GM10266 (cell line): ENCODE data around the gene ERCC6L2.

Source experiments
- DNase-seq: peaks from one replicate; pipeline ENCODE4 v3.0.0; 2012; ENCODE audit errors: extremely low spot score
- TF ChIP-seq, protein P1 (sequence below): IDR thresholded peaks from 2 replicates; pipeline ENCODE4 v1.5.1; 2012; ENCODE audit warnings: mild to moderate bottlenecking, low read depth; ENCODE audit not compliant: control insufficient read depth, insufficient read depth; ENCODE audit errors: missing control alignments

The ERCC6L2 gene

DNA sequence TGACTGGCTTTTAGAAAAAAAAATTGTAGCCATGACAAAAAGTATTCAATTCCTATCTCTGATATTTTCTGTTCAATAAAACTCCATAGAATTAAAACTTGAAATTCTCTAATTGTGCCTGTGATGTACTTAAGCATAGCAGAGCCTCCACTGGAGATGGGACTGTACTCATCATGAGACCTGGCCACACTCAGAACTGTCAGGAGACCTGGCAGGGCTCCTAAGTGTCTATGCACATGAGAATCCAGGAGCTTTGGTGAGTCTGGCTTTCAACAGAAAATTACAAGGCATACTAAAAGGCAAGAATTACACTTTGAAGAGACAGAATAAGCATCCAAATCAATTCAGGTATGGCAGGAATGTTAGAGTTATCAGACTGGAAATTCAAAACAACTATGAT lies 26.7 kb upstream of the ERCC6L2 start:
- TF ChIP-seq, protein P1, sequence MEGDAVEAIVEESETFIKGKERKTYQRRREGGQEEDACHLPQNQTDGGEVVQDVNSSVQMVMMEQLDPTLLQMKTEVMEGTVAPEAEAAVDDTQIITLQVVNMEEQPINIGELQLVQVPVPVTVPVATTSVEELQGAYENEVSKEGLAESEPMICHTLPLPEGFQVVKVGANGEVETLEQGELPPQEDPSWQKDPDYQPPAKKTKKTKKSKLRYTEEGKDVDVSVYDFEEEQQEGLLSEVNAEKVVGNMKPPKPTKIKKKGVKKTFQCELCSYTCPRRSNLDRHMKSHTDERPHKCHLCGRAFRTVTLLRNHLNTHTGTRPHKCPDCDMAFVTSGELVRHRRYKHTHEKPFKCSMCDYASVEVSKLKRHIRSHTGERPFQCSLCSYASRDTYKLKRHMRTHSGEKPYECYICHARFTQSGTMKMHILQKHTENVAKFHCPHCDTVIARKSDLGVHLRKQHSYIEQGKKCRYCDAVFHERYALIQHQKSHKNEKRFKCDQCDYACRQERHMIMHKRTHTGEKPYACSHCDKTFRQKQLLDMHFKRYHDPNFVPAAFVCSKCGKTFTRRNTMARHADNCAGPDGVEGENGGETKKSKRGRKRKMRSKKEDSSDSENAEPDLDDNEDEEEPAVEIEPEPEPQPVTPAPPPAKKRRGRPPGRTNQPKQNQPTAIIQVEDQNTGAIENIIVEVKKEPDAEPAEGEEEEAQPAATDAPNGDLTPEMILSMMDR = no peak
- no peak for DNase-seq

DNA sequence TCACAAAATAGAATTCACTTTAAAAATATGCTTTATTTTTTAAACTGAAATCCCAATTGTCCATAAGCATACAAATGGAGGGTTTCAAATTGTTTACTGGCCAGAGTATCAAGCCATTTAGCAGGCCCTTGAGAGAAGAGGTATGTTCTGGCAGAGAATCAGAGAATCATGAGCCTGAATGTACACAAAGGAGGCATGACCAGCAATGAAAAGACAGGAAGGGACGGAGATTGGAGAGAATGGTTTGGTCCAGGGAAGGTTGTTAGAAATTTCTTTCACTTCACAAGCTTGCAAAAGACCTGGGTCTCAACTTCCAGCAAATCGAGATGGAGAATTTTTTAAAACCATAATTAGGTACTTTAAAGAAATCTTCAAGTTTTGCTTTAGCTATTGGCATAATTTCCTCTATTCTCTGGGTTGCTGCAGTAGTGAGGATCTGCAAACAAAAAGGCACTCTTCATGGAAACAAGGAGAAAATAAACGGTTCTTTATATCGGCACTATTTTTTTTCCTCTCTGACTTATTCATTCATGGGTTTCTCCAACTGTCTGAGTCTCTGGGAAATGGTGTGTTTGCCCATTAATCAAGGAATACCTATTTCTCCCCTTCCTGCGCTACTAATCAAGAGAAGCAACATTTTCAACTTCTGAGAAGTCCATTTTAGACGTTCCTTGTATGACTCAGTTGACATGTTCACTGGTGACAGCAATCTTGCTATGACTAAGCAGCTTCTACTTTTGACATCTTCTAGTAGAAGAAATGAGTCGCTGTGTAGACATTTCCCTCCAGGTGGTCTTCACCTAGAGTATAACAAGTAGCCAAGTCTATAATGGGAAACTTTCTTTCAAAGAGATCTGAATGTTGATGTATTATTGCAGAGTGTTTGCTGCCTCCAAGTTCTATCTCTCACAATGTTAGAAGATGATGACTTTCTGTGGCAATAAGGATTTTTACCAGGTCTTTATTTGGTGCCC lies 23.1 kb upstream of the ERCC6L2 start:
- TF ChIP-seq, protein P1 = no peak
- peak; percentile 68 for DNase-seq

DNA sequence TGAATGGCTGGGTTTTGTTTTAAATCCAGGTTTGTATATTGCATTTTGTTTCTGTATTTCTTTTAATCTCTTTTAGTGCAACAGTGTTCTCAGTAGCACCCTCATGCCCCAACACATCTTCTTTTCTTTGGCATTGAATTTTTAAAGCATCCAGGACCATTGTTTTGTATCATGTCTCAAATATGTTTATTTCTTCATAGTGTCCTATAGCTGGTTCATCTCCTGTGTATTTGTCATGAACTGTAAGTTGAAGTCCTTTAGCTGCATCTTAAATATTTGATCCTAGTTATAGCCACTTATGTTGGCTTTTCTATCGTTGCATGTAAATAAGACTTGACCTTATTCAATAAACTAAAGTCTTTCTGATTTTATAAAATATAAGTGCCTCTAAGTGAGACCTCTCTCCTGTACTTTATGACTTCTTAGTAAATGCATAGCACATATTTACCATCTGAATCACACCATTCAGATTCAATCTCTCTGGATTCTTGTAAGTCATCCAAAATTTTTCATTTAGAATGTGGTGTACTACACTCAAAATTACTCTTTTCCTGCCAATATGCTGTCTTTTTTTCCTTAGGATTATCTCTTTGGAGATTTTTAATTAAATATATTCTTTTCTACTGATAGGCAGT lies 21.0 kb upstream of the ERCC6L2 start:
- no peak for DNase-seq
- TF ChIP-seq, protein P1 = no peak

DNA sequence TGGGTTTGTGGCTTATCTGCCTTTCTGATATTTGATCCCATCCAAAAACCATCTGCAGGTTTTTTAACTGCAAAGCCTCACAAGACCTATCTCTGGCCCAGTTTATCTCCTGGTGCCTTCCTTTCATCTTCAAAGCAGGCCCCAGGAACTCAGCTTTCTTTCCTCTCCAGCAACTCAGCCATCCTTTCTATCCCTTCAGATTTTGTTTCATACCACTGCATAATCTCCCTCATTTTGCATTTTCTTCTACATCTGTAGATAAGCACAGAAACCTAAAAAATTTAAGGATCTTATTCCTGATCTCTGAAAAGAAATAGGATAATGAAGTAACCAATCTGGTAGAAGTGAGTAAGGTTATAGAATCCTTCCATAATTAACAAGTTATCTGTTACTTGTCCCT lies 19.5 kb upstream of the ERCC6L2 start:
- TF ChIP-seq, protein P1 = no peak
- DNase-seq = no peak

DNA sequence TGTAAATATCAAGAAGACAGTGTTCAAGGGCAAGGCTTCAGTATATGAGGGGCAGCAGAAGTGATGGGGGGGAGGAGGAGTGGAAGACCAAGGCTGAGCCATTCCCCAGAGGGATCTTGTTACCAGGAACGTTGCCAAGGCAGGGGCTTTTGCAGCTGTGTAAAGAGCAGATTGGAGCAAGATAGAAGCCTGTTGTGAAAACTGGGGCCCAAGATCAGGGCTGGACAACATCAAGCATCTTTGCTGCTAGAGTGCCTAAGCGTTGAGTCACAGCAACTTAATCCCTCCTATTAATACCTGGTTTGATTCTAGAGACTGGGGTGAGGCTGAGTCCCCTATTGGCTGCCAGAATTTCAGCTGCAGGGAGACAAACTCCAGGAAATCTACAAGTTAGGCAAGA lies 18.4 kb upstream of the ERCC6L2 start:
- DNase-seq = no peak
- TF ChIP-seq, protein P1 = no peak

DNA sequence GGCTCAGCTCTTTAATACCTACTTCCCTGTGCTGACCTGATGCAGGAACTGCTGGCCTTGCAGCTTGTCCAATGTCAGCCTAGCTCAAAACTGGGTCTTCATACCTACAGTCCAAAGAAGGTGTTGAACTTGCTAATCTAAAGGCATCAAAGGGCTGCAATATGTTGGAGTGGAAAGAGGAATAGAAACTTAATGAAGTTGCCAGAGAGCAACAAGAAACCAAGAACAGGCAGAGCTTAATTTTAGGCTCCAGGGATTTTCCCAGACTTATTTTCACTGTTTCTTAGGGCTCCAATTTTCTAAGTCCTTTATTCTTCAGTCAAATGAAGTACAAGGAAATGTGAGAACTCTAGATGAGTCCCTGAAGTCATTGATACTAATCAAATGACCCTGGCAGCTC lies 17.6 kb upstream of the ERCC6L2 start:
- TF ChIP-seq, protein P1 = no peak
- DNase-seq = no peak

DNA sequence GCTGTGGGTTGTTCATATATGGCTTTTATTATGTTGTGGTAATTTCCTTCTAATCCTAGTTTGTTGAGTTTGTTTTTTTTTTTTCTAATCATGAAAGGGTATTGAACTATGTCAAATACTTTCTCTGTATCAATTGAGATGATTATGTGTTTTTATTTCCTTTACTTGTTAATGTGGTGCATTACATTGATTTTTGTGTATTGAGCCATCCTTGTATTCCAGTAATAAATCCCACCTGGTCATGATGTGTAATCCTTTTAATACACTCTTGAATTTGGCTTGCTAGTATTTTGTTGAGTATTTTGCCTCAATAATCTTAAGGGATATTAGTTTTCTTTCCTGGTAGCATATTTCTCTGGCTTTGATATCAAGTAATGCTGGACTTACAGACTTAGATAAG lies 13.1 kb upstream of the ERCC6L2 start:
- TF ChIP-seq, protein P1 = no peak

More for the DNA sequence above, 13.1 kb upstream of the ERCC6L2 start:
- no peak for DNase-seq
